Lung (tissue), 12 donors: ENCODE data around the gene KCNMA1. TPM values are rescaled to one million over a fixed set of nuclear protein-coding genes. Genes with fewer than 3 reads are reported as not detected.

Experiments used
- ATAC-seq: fragments of 200-7000 bp; cut with Tn5 transposase; one replicate; pipeline ENCODE4 v1.9.1; 2020; ENCODE audit warnings: moderate number of reproducible peaks; ENCODE audit not compliant: insufficient read depth, low FRiP score
- DNase-seq, 3 donors: peaks; one replicate each; pipeline ENCODE4 v3.0.0-alpha.2; 2013 to 2017
- H3K27ac ChIP-seq, 2 donors: one replicate each; pipeline ENCODE4 v1.5.1; 2013; ENCODE audit warnings: mild to moderate bottlenecking in 2 of 2, moderate library complexity in 2 of 2, control low read depth in 1 of 2, inconsistent platforms in 1 of 2, low read depth in 1 of 2, low read length in 1 of 2
- H3K27me3 ChIP-seq, 3 donors: one replicate each; pipeline ENCODE4 v1.5.1; 2013; ENCODE audit warnings: low read length in 2 of 3; ENCODE audit not compliant: control insufficient read depth in 3 of 3, insufficient read depth in 3 of 3
- H3K36me3 ChIP-seq, 4 donors: one replicate each; pipeline ENCODE4 v1.5.1; 2013; ENCODE audit warnings: low read length in 4 of 4, mild to moderate bottlenecking in 1 of 4, moderate library complexity in 1 of 4; ENCODE audit not compliant: control insufficient read depth in 4 of 4, insufficient read depth in 4 of 4
- H3K4me1 ChIP-seq, 5 donors: one replicate each; pipeline ENCODE4 v1.5.1; 2013; ENCODE audit warnings: low read length in 5 of 5, mild to moderate bottlenecking in 2 of 5, moderate library complexity in 1 of 5; ENCODE audit not compliant: control insufficient read depth in 5 of 5, insufficient read depth in 5 of 5
- H3K4me3 ChIP-seq: one replicate; pipeline ENCODE4 v1.5.1; 2013; ENCODE audit warnings: mild to moderate bottlenecking, control low read depth, moderate library complexity
- H3K9ac ChIP-seq, 2 donors: one replicate each; pipeline ENCODE4 v1.5.1; 2013; ENCODE audit warnings: low read length in 2 of 2, control low read depth in 1 of 2; ENCODE audit not compliant: insufficient read depth in 1 of 2
- H3K9me3 ChIP-seq, 4 donors: one replicate each; pipeline ENCODE4 v1.5.1; 2013; ENCODE audit warnings: low read length in 3 of 4, mild to moderate bottlenecking in 1 of 4, moderate library complexity in 1 of 4; ENCODE audit not compliant: control insufficient read depth in 4 of 4, insufficient read depth in 3 of 4
- CTCF ChIP-seq: IDR thresholded peaks from 2 replicates; pipeline ENCODE4 v1.5.1; 2012; ENCODE audit warnings: mild to moderate bottlenecking; ENCODE audit errors: control extremely low read depth, extremely low read depth
- WGBS, 2 donors: extraction: QIAGEN DNeasy Blood & Tissue Kit; methylation state at CpG; one replicate each; pipeline ENCODE4 v1.1.7; 2013; 5-methylcytosine and 5-hydroxymethylcytosine counted together
- polyA plus RNA-seq, 2 donors: library from polyadenylated mRNA; stranded (reverse); fragments of 200-250 nt; gene quantifications; one replicate each; pipeline ENCODE4 v1.2.1, GENCODE V29; 2013
- total RNA-seq, 2 donors: library from RNA; depleted of rRNA in 1 of 2; stranded (reverse); fragments of >200 nt in 1 of 2; gene quantifications; one replicate each; pipeline ENCODE4 v1.2.1, GENCODE V29; 2014 to 2021
- donor health status: control.
- donor health status: control.
- donor health status: Bipolar disorder and iron deficiency.
- donor health status: healthy.
- donor health status: DM: yes; HTN: yes; CAD: no.

Gene KCNMA1
- total and polyA plus RNA-seq, 4 donors: 3.8 to 13.0 (median 5.5) TPM

DNA sequence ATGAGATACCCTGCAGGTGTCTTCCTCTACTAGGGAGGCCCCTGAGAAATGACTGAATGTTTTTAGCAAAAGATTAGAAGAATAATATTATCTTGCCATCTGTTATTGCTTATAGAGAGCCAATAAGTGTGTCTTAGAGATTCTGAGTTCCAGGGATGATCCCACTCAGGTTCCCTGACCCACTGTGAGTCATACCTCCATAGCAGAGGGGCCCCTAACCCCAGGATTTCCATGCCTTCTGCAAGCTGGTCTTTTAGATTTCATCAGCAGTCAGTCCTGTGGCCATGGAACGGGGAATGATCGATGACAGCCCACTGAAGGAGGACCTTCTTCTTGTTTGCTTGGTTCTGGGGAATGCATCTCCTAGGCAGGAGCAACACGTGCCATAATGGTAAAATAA lies 333.4 kb downstream of the KCNMA1 start:
- no peak for TF ChIP-seq CTCF
- no peak overlapping the region for H3K4me3 ChIP-seq
- 87 to 90% methylated on average over 3 of the region's 3 CpGs for WGBS, 2 donors

GRCh38 chr10:77301305-77301730 lies 336.3 kb downstream of the KCNMA1 start:
- 78 to 94% methylated on average over 3 of the region's 3 CpGs for WGBS, 2 donors
- H3K4me1 ChIP-seq: no peaks in the 10 kb centered on the region
- no peaks in the 10 kb centered on the region for H3K36me3 ChIP-seq
- peaks cover 0 to 6% (median 3%) of the 10 kb centered on the region in 3 donors for H3K27me3 ChIP-seq
- H3K27ac ChIP-seq: no peak overlapping the region
- H3K9ac ChIP-seq: no peak overlapping the region
- no peak overlapping the region for H3K4me3 ChIP-seq
- no peak for ATAC-seq
- DNase-seq: no peak
- H3K9me3 ChIP-seq: peaks cover 0 to 6% (median 0%) of the 10 kb centered on the region in 4 donors
- TF ChIP-seq CTCF: no peak

More for the DNA sequence above, 333.4 kb downstream of the KCNMA1 start:
- no peak for DNase-seq
- Histone ChIP-seq H3K27ac (no peak overlapping the region), H3K36me3 (no peaks in the 10 kb centered on the region), H3K9me3 (peaks cover 0 to 8% (median 0%) of the 10 kb centered on the region in 4 donors), H3K27me3 (peaks cover 0 to 6% (median 0%) of the 10 kb centered on the region in 3 donors), H3K4me1 (no peaks in the 10 kb centered on the region), H3K9ac (no peak overlapping the region)
- ATAC-seq: no peak

GRCh38 chr10:77300682-77301302 lies 336.8 kb downstream of the KCNMA1 start:
- ATAC-seq (no peak), DNase-seq (no peak)
- H3K4me3 ChIP-seq: no peak overlapping the region
- no peaks in the 10 kb centered on the region for H3K36me3 ChIP-seq
- H3K9ac ChIP-seq: no peak overlapping the region
- no peak overlapping the region for H3K27ac ChIP-seq
- peaks cover 0 to 6% (median 3%) of the 10 kb centered on the region in 3 donors for H3K27me3 ChIP-seq
- H3K4me1 ChIP-seq: no peaks in the 10 kb centered on the region
- WGBS, 2 donors: 84 to 89% methylated on average over 3 of the region's 3 CpGs
- no peak for TF ChIP-seq CTCF
- peaks cover 0 to 6% (median 0%) of the 10 kb centered on the region in 4 donors for H3K9me3 ChIP-seq
